ENCODE results near the gene ZNF444. TPM values are rescaled to one million over a fixed set of nuclear protein-coding genes. Genes with fewer than 3 reads are reported as not detected.

ZNF444 gene
- total and polyA plus RNA-seq, 2 of the 8 experiments (the other 6 are each of a cell fraction or from before 2014, with no cell fraction given), result 49.5 to 54.5 TPM

GRCh38 chr19:56111601-56112312 is 29.3 kb upstream of the ZNF444 start:
- H2BK15ac ChIP-seq (ENCODE audit: low read length), result no peak overlapping the region
- no peak overlapping the region for H3K27ac ChIP-seq (ENCODE audit: low read depth, low read length)
- DNase-seq (ENCODE audit: low read depth in 1 of 2, low spot score in 2 of 2) (no peak), FAIRE-seq (no peak)
- H4K8ac ChIP-seq (ENCODE audit: extremely low read depth, insufficient read depth, low read length), result no peak overlapping the region
- H3K36me3 ChIP-seq (ENCODE audit: control insufficient read depth in 2 of 4, insufficient read depth in 4 of 4, low read length in 3 of 4), result no peaks in the 10 kb centered on the region
- WGBS, 2 experiments (ENCODE audit: extremely low coverage in 1 of 2, insufficient coverage in 1 of 2, insufficient read length in 1 of 2, insufficient replicate concordance in 2 of 2, low coverage in 1 of 2, low lambda C conversion rate in 2 of 2, missing lambda C conversion rate in 1 of 2), result 72% methylated on average over 22 of the region's 24 CpGs; no CpG with 5 or more reads in 1 of the 2 experiments
- no peak overlapping the region for H2BK12ac ChIP-seq (ENCODE audit: low read depth, low read length)
- no peak overlapping the region for H3K9ac ChIP-seq (replicated peaks in 1 of 4; ENCODE audit: extremely low read depth in 1 of 4, low read depth in 3 of 4, low read length in 3 of 4)
- H3K4me1 ChIP-seq (replicated peaks in 1 of 4; ENCODE audit: control insufficient read depth in 3 of 4, insufficient read depth in 4 of 4, low read length in 3 of 4), result peaks cover 6 to 51% (median 37%) of the 10 kb centered on the region in 4 experiments
- peak overlapping the region; percentile 13 to 31; a peak in 2 of 4 replicates for H3K4me2 ChIP-seq (ENCODE audit: insufficient read depth in 1 of 2, low read depth in 2 of 2, low read length in 2 of 2)
- peaks cover 21% of the 10 kb centered on the region for H3K79me1 ChIP-seq (ENCODE audit: low read depth, low read length)
- H3K18ac ChIP-seq (ENCODE audit: extremely low read depth, low read length), result no peak overlapping the region
- H4K20me1 ChIP-seq (replicated peaks in 1 of 2; ENCODE audit: control insufficient read depth in 1 of 2, insufficient read depth in 2 of 2, low read length in 2 of 2), result peaks cover 55% of the 10 kb centered on the region in 2 experiments
- ChIA-PET CTCF (ENCODE audit: partially characterized antibody) (interaction anchor here (0.6 to 1.5 kb wide), 5 partner anchors 40 to 564 kb away, joined by 3 to 4 read pairs (median 3); no protein-coding TSS in a partner anchor), POLR2A (ENCODE audit: partially characterized antibody) (interaction anchor here (1.0 to 2.5 kb wide), 7 partner anchors 9 to 50 kb away, joined by 3 to 9 read pairs (median 5); no protein-coding TSS in a partner anchor)
- H3K79me2 ChIP-seq (ENCODE audit: control insufficient read depth in 1 of 2, insufficient read depth in 2 of 2, low read length in 2 of 2), result peaks cover 53 to 96% of the 10 kb centered on the region in 2 experiments
- H4K91ac ChIP-seq (replicated peaks; ENCODE audit: insufficient read length, low read length), result no peak overlapping the region
- no peak overlapping the region for H3K4ac ChIP-seq (replicated peaks; ENCODE audit: insufficient read length, low read depth, low read length)
- no peak overlapping the region for H3K4me3 ChIP-seq (ENCODE audit: extremely low read depth in 1 of 4, insufficient read depth in 2 of 4, low read depth in 3 of 4, low read length in 4 of 4)
- no peaks in the 10 kb centered on the region for H3K23me2 ChIP-seq (ENCODE audit: low read depth, low read length)
- H3K23ac ChIP-seq (ENCODE audit: insufficient read length), result no peak overlapping the region
- no peak overlapping the region for H2AFZ ChIP-seq (ENCODE audit: low read length)
- H2BK20ac ChIP-seq (ENCODE audit: low read length), result no peak overlapping the region
- no peak overlapping the region for H4K5ac ChIP-seq (ENCODE audit: insufficient read length, low read depth, low read length)
- peak overlapping the region; percentile 80 for H2BK5ac ChIP-seq (ENCODE audit: low read depth, low read length)
- no peaks in the 10 kb centered on the region for H3K9me3 ChIP-seq (ENCODE audit: insufficient read depth in 2 of 2, low read depth in 1 of 2, low read length in 1 of 2)
- H3K56ac ChIP-seq (replicated peaks; ENCODE audit: insufficient read length, low read depth, low read length), result no peak overlapping the region
- H3K14ac ChIP-seq (ENCODE audit: insufficient read length), result no peak overlapping the region
- no peak overlapping the region for H2AK5ac ChIP-seq (ENCODE audit: low read depth, low read length)
- no peaks in the 10 kb centered on the region; a peak in 1 of 7 replicates for H3K27me3 ChIP-seq (replicated peaks in 1 of 4; ENCODE audit: control insufficient read depth in 3 of 4, extremely low read depth in 1 of 4, insufficient read depth in 3 of 4, low read length in 3 of 4)
- no peak overlapping the region for H2BK120ac ChIP-seq (replicated peaks; ENCODE audit: low read depth, low read length)
- TF ChIP-seq HDAC2 (IDR thresholded peaks at IDR 0.05; ENCODE audit: borderline replicate concordance in 1 of 2, low read depth in 2 of 2, low read length in 2 of 2), result no peak
- TF ChIP-seq HDAC6 (IDR thresholded peaks at IDR 0.05; ENCODE audit: low read depth, low read length), result no peak
- no peak for TF ChIP-seq ASH2L (IDR thresholded peaks at IDR 0.05; ENCODE audit: low read length)
- TF ChIP-seq NANOG (IDR thresholded peaks at IDR 0.05; ENCODE audit: insufficient read depth, low read depth, low read length, poor library complexity, severe bottlenecking), result no peak
- TF ChIP-seq FOSL1 (IDR thresholded peaks at IDR 0.05; ENCODE audit: insufficient read depth, low read depth, low read length), result no peak
- TF ChIP-seq SIN3A (conservative IDR thresholded peaks at IDR 0.05 in 1 of 2, IDR thresholded peaks at IDR 0.05 in 1 of 2; ENCODE audit: low read depth in 1 of 2, low read length in 2 of 2), result no peak
- no peak for TF ChIP-seq TEAD4 (IDR thresholded peaks at IDR 0.05; ENCODE audit: low read depth, low read length)
- no peak for TF ChIP-seq RAD21 (IDR thresholded peaks at IDR 0.05 in 1 of 2, conservative IDR thresholded peaks at IDR 0.05 in 1 of 2; ENCODE audit: low read depth in 2 of 2, low read length in 2 of 2)
- TF ChIP-seq SAP30 (IDR thresholded peaks at IDR 0.05; ENCODE audit: insufficient read depth, insufficient replicate concordance, low read length), result no peak
- no peak for TF ChIP-seq CREB1 (IDR thresholded peaks at IDR 0.05)
- TF ChIP-seq TAF1 (IDR thresholded peaks at IDR 0.05; ENCODE audit: low read depth, low read length), result no peak

Measured in H1 (cell line).